CD4-positive, alpha-beta T cell treated with Interleukin-17A for 1 hour (primary cell): ENCODE measurements around the gene STYX.

Experiments
- DNase-seq: peaks from one replicate; pipeline ENCODE4 v3.0.0-alpha.2; 2020

STYX gene, protein sequence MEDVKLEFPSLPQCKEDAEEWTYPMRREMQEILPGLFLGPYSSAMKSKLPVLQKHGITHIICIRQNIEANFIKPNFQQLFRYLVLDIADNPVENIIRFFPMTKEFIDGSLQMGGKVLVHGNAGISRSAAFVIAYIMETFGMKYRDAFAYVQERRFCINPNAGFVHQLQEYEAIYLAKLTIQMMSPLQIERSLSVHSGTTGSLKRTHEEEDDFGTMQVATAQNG

DNA sequence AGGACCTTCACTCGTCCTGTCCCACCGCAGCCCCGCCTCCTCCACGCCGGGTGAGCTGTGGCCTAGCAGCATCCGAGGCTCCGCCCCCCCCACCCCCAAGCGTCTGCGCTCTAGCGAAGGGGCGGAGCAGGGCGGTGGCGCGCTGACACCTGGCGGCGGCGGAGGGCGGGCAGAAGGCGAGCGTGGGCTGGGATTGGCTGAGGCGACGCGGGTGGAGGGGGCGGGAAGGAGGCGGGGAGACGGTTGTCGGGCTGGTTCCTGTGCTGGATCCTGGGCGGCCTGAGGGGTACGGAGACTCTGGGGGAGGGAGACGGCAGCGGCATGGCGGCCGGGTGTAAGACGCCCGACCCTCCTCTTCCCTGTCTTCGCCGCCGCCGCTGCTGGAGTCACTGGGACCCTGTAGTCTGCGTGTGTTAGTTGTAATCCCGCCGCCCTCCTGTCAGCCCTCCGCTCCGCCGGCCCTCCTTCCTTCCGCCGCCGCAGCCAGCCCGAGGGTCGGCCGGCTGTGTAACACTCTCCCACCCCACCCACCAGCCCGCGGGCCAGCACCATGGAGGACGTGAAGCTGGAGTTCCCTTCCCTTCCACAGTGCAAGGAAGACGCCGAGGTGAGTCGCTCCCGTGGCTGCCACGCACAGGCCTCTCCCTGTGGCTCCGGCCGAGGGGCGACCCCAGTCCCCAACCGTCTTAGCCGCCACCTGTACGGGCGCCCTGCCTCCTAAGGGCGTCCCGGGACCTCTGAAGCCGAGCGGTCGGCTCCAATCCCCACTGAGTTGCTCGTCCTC is at the start of gene STYX:
STYX (plus strand) TSS at position 242 of the 784 bp plus-strand sequence; CDS start at position 551, 309 bp downstream.
- DNase-seq: peak; percentile 97

DNA sequence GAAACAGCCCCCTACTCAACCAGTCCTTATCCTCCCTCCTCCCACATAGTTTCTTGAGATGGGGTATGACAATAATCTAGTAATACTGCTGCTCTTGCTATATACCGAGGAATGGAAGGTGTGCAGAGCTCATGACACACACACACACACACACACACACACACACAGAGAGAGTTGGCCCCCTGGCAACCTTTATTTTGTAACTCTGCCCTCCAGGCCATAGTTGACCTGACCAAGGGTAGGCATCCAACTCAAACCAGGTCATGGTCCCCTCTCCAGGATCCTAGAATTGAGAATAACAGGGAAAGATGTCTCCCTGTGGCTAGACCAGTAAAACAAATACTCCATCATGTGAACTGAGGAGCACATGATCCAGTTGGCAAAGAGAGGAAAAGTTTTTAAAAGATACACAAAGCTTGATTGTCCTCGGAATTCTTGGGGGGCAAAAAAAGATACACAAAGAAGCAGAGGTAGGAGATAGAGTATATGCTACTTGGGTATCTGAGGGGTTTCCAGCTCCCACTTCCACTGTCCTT is 45.9 kb upstream of the STYX start:
- DNase-seq: no peak

DNA sequence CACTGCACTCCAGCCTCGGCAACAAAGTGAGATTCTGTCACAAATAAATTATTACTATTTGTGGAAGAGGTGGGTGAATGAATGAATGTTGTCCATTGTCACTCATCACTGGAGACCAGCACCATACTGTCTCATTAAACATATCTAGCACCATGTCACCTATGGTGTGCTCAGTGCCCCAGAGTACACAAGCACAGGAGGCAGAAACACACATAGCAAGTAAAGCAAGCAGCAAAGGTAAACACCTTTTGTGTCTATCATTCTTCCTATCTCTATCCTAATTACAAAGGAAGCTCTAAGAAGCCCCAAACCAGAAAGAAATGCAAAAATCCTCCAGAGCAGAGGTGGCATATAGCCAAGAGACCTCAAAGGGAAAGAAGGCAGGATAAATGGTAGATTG is 43.8 kb upstream of the STYX start:
- DNase-seq: no peak

DNA sequence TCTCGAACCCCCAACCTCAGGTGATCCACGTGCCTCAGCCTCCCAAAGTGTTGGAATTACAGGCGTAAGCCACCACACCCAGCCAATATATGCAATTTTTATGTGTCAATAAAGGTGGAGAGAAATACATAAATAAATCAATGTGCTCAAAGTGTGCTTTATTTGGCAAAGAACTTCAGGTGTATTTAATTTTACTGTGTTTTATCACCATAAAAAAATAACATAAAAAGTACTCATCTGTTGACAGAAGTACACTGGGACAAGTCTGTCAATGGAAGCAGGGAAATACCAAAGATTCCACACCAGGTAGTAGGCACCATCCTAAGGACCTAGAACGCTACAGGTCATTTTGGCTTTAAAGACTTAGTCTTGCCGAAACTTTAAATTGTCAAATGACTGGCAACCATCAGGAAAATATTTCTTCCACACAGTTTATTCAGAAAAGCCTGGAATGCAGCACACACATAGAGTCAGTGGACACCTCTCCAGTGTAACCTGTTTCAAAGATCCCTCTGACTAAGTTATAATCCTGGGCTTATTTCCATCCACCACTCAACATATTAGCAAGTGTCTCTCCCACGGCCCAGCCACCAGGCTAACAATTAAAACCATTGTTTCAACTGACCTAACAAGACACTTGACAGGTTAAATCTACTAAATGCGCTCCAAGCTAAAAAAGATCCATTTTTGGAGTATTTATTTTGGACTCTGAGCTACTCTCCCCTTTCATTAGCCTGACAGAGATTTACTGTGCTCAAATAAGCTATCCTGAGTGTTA is 38.8 kb upstream of the STYX start:
- DNase-seq: no peak

DNA sequence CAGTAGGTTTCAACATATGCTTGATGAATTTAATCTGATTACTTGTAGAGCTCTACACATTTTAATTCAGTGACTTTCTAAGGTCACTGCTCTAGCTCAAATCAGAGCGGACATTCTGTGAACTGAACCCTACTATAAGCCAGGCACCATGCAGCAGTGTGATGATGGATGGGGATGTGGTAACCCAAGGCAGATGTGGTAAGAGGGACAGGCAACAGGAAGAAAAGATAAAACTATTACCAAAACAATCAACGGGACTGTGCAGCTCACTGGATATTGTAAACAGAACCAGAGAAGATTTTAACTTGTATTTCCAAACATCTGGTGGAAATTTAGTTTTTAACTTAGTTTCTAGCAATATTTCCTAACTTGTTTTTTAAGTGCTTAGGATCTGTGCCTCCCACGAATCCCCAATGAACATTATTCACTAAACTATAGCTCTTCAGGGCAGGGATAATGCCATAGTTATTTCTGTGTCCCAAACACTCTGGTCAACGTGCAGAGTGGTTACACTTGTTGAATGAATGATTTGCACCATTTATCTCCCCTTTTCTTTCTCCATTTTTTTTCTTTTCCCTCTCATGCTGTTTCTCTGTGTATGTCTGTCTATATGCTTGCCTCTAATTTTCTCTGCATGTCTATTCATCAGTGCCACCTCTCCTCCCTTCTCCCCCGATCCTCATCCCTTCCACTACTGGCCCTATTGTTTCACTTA is 37.6 kb upstream of the STYX start:
- DNase-seq: peak; percentile 45

DNA sequence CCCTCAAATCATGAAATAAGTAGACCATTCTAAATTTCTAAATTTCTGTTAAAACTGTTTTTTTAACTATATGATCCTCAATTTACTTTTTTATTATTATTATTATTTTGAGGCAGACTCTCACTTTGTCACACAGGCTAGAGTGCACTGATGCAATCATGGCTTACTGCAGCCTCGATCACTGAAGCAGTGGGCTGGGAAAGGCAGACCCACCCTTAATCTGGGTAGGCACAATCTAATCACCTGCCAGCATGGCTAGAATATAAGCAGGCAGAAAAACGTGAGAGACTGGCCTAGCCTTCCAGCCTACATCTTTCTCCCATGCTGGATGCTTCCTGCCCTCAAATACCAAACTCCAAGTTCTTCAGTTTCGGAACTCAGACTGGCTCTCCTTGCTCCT is 36.9 kb upstream of the STYX start:
- no peak for DNase-seq

DNA sequence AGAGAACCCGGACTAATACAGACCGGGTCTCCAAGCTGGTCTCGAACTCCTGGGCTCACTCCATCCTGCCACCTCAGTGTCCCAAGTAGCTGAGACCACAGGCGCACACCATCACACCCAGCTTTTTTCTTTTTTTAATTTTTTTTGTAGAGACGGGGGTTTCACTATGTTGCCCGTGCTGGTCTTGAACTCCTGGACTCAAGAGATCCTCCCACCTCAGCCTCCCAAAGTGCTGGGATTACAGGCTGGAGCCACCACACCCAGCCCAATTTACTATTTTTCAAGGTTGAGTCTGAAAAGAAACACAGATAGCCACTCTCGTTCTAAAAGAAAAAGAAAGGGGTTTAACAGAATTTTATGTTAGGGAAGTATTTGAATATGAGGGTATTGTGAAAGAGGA is 36.4 kb upstream of the STYX start:
- DNase-seq: no peak

DNA sequence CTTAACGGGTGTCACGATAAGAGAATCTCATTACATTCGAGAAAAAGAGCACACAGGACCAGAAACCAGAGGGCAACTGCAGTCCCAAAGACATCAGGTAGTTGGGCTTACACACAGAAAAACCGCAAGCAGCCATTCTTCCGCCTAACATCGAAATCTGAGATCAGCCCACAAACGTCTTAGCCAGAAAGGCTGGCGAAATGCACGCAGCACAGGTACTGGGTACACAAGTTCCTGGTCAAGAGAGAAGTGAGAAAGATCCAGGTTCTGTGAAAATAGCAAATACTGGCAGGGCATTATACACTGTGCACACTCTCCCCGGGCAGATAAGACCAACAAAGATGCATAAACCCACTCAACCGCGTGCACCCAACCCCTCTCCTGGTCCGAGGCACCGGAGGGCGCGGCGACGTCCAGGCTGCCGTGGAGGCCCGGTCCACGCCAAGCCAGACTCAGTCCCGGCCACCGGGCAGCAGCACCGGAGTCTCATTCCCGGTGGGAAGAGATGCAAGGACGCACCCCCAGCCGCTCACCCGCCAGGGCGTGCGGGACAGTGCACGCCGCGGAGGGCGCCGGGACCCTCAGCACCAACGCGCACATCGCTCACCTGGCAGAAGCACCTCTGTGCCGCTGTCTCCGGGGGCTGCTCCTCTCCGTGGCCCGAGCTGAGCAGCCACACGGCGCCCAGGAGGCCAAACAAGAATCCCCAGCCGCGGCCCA is 35.0 kb upstream of the STYX start:
- DNase-seq: peak; percentile 75

DNA sequence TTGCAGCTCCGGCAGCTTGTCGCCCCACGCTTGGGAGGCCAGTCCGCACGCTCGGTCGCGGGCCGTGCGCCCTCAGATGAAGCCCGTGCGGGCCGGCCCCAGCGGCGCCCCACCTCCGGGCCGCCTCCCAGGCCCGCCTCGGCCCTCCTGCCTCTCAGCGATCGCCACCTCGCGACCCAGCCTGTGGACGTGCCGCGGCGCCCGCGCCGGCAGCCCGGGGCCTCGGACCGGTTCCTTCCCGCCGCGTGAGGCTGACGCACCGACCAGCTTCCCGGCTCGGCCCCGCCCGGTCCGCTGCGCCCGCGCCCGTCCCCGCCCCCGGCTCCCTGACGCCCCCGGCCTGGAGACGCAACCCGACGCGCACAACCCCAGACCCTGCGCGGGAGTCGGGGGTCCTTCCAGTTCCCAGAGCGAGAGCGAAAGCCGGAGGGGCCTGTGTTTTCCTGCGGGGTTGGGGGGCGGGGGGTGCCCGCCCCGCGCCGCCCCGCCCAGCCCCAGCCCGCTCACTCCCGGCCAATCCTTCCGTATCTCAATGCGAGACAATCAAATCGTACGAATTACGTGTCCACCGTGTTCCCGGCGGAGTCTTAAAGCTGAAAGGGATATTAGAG is 34.4 kb upstream of the STYX start, which contains the start of gene ERO1A:
ERO1A (minus strand) TSS at position 78 of the 611 bp plus-strand sequence; CDS start at position 1, 77 bp downstream.
- peak; percentile 63 for DNase-seq

DNA sequence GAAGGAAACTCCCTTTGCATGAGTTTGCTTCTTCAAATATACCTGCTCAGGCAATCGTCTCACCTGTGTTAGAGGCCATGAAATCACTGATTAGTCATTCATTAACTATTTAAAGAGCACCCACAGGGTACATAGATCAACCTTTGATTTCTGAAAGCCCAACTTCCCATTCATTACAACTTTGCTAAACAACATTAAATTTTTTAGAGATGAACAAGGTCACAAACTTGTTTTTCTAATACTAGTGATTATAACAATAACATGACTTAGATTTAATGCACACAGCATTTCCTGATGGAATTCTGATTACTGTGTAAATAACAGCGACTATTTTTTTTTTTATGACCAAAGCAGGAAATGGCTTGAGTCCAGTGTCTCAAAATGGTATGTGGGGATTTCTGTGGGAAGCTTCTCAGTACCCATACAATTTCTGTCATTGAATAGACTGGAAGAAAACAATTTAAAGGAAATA is 29.2 kb upstream of the STYX start:
- no peak for DNase-seq

DNA sequence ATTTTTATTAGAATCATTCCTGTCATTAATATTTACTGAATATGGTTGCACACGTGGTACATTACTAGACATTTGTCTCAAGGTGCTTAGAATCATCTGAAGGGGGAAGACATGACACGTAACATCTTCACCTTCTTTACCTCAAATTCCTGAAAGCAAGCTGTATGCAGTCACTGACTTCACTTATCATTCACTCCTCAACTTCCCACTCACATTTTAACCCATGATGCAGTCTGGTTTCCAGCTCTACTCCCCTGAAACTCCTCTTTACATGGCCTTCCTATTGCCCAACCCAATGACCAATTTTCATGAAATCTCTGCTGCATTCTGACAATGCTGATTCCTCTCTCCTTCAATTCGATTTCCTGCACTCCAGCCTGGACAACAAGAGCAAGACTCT is 28.7 kb upstream of the STYX start:
- no peak for DNase-seq

DNA sequence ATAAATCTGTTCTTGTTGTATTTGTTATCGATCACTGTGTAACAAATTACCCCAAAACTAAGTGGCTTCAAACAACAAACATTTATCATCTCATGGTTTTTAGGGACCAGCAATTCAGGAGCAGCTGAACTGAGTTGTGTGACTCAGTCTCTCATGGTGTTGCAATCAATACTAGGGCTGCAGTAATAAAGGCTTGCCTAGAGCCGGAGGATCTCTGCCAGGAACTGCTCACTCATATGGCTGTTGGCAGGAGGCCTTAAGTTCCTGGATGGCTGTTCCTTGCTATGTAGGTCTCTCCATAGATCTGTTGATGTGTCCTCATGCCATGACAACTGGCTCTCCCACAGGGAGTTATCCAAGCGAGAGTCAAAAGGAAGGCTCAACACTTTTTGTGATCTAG is 26.7 kb upstream of the STYX start:
- DNase-seq: no peak

DNA sequence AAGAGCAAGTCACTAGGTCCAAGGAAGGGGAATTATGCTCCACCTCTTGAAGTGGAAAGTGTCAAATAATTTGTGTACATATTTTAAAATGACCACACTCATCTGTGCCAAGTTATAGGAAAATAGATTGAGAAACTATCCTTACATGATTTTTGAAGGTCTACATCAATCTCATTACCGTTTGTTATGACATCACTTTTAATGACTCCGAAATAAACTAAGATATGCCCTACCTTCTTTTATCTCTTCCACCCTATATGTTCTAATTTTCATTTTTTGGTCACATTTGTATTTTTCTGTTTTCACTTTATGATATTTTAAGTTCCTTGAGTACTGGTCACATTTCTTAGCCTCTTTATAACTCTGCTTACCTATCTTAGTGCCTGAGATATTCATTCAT is 26.3 kb upstream of the STYX start:
- no peak for DNase-seq

DNA sequence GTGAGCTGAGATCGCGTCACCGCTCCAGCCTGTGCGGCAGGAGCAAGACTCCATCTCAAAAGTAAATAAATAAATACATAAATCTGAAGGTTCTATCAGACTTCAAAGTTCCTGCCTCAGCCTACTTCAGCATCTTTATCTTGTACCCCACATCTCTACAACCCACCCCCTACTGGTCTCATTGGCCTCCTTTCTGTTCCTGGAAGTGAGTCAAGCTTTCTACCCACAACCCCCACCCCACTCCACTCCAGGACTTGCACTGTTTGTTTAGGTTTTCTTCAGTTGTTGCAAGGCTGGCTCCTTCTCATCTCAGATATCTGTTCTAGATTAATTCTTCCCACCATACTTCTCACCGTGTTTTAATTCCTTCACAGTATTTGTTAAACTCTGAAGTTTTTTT is 23.7 kb upstream of the STYX start:
- DNase-seq: peak; percentile 57

DNA sequence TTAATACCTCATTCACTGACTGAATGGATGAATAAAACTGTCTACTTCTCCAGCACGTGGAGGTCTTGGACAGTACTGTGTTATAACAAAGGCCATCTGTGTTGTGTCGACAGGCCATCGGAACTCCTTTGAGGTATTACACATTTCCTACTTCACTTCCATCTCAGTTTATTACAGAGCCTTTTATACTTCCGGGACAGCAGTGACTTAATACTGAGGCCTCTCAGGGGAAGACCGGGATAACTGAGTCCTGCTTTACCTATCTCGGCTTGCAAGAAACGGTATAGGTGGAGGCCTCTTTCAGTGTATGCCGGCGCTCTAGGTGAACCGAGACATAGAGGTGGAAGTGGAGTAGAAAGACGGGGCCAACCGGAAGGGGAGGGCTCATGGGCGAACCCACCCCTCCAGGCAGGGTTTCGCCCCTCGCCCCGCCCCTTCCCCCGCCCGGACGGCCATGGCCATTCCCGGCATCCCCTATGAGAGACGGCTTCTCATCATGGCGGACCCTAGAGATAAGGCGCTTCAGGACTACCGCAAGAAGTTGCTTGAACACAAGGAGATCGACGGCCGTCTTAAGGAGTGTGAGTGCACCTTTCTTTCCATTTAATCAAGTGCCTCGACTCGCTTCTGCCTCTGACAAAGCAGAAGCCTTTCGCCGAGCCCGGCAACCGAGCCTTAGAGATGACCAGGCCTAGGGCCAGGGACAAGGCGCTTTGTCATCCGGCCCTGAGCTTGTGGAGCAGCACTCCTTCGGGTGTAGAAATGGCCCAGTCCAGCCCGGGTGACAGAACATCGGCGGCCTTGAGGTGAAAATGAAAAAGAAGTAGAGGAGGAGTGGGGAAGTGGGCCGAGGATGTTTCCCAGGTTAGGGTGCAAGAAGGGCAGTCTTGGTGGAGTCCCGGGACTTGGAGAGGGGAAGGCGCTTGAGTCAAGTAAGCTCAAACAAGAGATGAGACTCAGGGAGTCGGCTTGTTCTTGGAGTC is 23.0 kb upstream of the STYX start, which contains the start of gene PSMC6:
PSMC6 (plus strand) TSS at position 477 of the 983 bp plus-strand sequence; CDS start at position 497, 20 bp downstream.
- DNase-seq: peak; percentile 94

DNA sequence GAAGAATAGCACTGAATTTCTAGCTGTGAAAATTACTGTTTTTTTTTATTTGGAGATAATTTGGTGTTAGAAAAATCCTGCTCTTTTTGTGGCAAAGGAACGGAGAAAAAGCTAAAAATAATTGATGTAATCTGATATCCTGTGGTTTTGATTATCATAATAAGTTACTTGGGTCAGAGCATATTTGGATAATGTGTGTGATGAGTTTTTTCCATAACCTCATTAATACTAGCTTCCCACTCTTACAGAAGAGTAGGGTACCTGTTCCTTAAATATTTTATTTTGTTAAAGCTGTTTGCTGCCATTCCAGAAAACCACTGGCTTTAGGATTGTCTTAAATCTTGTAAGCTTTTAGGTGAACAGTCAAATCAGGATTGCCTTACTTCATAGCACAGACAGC is 18.3 kb upstream of the STYX start:
- DNase-seq: no peak

DNA sequence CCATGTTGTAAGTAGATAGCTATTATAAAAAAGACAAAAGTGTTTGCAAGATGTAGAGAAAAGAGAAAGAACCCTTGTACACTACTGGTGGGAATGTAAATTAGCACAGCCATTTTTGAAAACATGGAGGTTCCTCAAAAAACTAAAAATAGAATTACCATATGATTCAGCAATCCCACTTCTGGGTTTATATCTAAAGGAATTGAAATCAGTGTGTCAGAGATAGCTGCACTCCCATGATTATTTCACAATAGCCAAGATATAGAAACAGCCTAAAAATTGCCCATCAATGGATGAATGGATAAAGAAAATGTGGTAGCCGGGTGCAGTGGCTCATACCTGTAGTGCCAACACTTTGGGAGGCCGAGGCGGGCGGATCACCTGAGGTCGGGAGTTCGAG is 13.8 kb upstream of the STYX start:
- DNase-seq: no peak

DNA sequence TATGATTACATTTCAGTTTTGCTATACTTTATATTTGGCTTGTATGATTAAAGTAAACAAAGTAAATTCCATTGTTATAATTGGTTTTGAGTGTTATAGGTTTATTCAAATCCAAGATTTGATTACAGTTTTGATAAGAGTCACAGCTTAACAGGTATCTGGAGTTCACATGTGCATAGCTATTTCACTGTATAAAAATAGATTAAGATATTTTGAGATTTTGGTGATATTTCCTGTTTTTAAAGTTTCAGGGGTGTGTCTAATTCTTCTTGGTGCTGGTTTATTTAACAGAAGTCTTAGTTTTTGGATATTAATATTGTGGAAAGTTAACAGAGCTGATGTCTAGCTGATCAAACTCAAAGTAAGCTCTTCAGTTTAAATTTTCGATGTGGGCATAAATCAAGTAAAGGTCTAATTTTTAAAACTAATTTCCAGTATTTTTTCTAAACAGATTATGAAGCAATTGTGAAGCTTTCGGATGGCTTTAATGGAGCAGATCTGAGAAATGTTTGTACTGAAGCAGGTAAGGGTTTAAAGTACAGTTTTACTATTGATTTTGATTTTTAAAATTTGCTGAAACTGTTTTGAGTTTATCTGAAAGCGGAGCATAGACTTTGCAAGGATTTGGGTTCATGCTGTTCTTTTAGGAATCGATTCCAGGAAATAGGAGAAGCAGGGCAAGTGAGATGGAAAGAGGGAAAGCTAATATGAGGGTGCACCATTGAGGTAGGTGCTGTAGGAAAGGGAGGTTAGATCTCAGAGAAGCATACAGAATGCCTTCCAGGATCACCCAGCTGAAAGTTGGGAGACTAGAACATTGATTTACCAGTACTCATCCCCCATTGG is 6.2 kb upstream of the STYX start:
- DNase-seq: no peak

DNA sequence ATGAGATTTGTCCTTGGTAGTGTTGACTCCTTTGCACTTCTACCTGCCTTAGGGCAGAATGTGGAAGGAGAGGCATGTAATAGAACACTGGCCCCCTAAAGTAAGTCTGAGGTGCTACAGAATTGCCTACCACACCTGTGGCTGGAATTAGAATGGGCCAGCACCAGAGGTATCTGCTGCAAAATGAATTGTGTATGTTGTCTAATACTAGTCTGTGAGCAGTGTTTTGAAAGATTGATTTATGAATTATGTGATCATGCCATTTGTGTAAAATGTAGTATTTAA is 5.7 kb upstream of the STYX start:
- no peak for DNase-seq
